Omental fat pad (tissue), 4 donors: ENCODE data around the gene REEP6. TPM values are rescaled to one million over a fixed set of nuclear protein-coding genes. Genes with fewer than 3 reads are reported as not detected.

Source experiments
- ATAC-seq: fragments of 150-250 bp; one replicate; pipeline ENCODE4 v1.9.1; 2016; ENCODE audit warnings: mild to moderate bottlenecking, moderate library complexity; ENCODE audit not compliant: low FRiP score
- DNase-seq: peaks from one replicate; pipeline ENCODE4 v3.0.0-alpha.2; 2019; ENCODE audit warnings: low spot score
- total RNA-seq, 4 donors: library from RNA; depleted of rRNA; stranded (reverse); fragments of >200 nt; gene quantifications; one replicate each; pipeline ENCODE4 v1.1.0, GENCODE V29; 2016
- TF ChIP-seq, protein P1 (sequence below), 3 donors: fragments of 450-650 bp; IDR thresholded peaks; one replicate each; pipeline ENCODE4 v1.5.1; 2016 to 2017; ENCODE audit warnings: antibody characterized with exemption in 3 of 3, mild to moderate bottlenecking in 3 of 3, moderate library complexity in 2 of 3

The REEP6 gene
- total RNA-seq, 4 donors from 2014 or later, result 1.6 to 4.5 (median 2.8) TPM

DNA sequence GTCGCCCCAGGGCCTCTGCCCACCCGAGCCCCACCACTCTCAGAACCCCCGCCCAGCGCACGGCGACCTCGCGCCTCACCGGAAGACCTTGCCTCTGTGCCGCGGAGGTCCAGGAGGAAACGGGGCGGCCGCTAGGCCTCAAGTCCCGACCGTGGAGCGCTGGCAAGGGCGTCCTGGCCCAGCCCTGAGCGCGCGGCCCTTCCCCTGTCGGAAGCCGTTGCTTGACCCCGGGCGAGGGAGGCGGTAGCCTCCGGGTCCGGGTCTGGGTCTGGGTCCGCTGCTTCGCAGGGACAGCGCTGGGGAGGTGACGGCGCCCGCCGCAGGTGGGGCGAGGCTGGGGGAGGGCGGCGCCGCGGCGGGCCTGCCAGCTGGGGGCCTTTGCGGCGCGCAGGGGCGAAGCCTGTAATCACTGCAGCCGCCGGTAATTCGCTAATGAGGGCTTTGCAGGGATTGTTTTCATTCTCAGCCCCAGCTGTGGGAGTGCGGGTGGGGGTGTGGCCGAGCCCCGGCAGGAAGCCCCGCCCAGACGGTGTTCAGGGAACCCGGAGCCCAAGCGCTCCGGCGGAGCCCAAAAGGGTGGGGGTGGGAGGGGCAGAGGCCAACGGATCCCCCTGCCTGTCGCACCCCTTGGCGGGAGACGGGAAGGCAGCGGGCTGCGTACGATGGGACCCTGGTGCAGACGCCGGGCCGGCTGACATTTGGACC lies 20.5 kb upstream of the REEP6 start:
- DNase-seq (no peak), ATAC-seq (no peak)
- TF ChIP-seq, protein P1, sequence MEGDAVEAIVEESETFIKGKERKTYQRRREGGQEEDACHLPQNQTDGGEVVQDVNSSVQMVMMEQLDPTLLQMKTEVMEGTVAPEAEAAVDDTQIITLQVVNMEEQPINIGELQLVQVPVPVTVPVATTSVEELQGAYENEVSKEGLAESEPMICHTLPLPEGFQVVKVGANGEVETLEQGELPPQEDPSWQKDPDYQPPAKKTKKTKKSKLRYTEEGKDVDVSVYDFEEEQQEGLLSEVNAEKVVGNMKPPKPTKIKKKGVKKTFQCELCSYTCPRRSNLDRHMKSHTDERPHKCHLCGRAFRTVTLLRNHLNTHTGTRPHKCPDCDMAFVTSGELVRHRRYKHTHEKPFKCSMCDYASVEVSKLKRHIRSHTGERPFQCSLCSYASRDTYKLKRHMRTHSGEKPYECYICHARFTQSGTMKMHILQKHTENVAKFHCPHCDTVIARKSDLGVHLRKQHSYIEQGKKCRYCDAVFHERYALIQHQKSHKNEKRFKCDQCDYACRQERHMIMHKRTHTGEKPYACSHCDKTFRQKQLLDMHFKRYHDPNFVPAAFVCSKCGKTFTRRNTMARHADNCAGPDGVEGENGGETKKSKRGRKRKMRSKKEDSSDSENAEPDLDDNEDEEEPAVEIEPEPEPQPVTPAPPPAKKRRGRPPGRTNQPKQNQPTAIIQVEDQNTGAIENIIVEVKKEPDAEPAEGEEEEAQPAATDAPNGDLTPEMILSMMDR (IDR thresholded peaks at IDR 0.05), result no peak

DNA sequence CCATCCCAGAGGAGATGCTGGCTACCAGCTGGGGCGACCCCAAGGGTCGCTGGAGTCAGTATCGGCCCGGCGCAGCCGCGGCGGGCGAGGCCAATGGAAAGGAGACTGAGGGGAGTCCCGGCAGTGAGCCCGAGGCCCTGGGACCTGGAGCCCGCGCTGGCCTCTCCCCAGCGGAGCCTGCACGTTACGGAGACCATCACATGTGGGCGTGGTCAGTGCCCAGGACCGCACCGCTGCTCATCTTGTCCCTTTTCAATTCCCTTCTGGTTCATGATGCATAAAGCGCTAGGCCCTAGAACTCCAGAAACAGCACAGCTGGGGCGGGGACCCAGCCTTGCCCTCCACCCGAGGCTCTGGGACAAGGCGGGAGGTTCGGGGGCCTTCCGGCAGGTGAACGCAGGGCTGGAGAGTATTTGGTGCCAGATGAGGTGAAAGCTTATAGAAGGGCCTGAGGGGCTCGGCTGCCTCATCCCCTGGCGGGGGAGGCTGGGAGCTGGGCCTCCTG lies 19.9 kb upstream of the REEP6 start:
- TF ChIP-seq, protein P1 (IDR thresholded peaks at IDR 0.05), result no peak
- no peak for DNase-seq
- no peak for ATAC-seq

DNA sequence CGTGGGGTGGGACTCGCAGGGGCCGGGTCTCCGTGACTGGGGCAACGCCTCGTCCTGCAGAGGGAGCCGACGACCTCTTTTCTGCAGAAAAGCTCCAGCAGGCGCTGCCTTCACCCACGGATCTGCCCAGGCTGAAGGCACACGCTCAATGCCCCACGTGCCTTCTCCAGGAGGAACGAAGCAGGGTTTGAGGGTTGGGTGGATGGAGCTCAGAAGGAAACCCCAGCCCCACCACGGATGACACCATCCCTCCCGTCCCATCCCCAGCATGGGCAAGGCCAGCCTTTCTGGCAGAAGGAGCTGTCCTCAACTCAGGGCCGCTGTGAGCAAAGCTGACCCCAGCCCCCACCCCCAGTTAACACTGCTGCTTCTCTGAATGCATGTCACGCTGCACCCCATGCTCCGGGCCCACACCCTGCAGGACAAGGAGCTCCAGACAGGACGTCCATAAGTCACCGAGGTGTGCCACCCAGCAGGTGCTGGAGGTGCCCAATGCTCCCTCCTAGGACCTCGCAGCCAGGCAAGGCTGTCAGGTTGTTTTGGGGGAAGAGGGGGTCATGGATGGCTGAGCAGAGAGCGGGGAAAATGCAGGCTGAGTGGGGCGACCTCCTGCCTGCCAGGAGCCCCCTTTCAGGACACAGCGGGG lies 19.3 kb upstream of the REEP6 start:
- ATAC-seq, result no peak
- no peak for DNase-seq
- TF ChIP-seq, protein P1 (IDR thresholded peaks at IDR 0.05), result no peak

DNA sequence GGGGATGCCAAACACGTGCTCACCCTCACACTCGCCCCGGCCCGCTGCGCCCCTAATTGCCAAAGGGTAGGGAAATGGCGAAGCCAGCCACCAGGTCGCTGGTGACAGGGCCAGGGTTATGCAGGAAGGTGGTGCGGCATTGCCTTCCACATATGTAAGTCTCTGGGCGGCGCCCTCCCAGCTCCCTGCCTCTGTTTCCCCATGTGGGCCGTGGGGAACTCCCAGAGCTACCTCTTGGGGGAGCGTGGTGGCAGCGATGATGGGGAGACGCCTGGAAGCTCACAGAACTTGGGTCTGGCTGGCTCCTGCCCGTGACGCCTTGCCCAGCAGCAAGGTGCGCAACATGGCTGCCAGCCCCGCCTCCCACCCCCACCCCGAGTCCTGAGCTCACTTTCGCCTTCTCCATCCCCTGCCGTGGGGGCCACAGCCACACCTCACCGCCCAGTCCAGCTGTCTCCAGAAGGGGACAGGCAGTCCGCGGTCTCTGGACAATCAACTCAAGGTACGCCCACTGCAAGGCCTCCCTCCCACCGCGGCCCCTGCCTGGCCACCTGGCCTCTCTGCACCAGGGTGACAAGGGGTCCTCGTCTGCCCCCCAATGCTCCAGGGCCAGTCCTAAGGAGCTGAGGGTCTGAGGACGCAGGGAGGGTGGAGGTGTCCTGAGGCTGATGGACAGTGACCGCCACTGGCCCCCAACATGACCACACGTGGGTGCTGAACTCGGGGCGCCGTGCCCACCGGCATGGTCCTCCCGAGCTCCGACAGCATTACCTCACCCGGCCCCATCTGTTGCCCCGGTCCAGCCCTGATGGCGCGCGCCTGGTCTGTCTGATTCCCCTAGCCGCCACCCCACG lies 18.5 kb upstream of the REEP6 start:
- no peak for ATAC-seq
- TF ChIP-seq, protein P1 (IDR thresholded peaks at IDR 0.05), result no peak
- no peak for DNase-seq

DNA sequence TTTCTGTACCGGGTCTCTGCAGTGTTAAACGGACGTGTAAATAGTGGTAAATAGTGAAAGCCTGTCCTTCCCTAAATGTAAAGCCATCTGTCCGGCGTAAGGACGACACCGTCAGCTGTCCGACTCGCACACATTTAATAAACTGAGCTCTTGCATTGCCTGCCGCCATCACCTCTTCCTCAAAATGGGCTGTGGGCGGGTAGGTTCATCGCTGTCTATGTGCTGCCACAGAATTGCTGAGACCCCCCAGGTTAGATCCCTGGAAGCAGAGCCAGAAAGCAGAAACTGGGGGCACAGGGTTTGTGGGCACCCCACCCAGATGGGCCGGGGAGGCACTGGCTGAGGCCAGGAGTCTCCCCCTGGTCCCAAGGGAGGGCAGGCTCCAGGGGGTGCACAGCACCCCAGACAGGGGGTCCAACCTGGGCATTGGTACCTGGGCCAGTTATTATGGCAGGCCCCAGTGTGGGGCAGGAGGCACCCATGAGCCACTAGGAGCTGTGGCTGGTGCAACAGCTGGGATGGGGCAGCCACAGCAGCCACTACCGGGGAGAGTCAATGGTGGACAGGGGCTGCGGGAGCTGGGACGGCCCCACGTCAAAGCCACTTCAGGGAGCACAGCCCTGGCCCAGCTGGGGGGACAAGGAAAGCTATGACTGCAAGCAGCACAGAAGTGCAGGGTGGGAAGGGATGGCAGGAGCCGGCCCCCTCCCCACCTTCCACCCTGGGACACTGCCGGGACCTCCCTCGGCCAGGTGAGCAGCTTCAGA lies 17.7 kb upstream of the REEP6 start:
- TF ChIP-seq, protein P1 (IDR thresholded peaks at IDR 0.05), result no peak
- DNase-seq (no peak), ATAC-seq (no peak)

DNA sequence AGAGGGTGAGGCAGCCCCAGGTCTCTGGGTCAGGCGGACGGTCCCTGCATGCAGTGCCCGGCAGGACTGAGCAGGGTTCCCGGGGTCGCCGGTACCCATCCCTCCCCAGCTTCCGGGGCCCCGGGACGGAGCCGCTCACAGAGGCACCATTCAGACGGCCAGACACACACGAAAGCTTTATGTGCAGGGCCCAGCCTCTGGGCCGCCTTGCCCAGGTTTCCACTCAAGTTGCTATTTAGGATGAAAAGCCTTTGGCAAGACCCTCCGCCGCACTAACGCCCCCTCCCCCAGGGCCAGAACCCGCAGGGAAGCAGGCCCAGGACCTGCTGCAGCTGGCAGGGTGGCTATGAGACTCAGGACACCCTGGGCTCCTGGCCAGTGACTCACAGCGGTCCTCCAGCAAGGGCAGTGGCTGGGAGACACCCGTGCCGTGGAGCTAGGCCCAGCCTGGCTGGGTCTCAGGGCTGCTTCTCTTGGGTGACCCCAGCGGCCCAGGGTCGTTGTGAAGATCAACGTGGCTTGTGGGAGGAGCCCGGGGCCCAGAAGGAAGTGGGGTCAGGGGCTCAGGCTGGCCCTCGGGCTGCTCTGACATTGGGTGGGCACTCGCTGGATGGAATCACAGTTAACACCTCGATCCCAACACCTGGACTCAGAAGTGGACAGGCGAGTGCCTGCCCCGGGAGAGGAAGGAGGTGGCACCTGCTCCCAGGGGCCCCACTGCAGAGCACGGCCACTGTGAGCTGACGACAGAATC lies 16.8 kb upstream of the REEP6 start:
- ATAC-seq, result no peak
- TF ChIP-seq, protein P1 (IDR thresholded peaks at IDR 0.05), result no peak
- no peak for DNase-seq
